SH-SY5Y (cell line): ENCODE results near the gene GTF2H2.
"Not testable (repeated sequence)": the region's sequence is repeated elsewhere in the genome, so short reads cannot be mapped to it uniquely, and the experiment has no call there.

ENCODE experiments used
- GATA2 ChIP-seq: IDR thresholded peaks from 2 replicates; pipeline ENCODE4 v1.6.1; 2011; ENCODE audit warnings: mild to moderate bottlenecking, low read depth, low read length
- GATA3 ChIP-seq: IDR thresholded peaks from 2 replicates; pipeline ENCODE4 v1.6.1; 2011; ENCODE audit warnings: low read depth, mild to moderate bottlenecking, low read length, moderate library complexity

The GTF2H2 gene

DNA sequence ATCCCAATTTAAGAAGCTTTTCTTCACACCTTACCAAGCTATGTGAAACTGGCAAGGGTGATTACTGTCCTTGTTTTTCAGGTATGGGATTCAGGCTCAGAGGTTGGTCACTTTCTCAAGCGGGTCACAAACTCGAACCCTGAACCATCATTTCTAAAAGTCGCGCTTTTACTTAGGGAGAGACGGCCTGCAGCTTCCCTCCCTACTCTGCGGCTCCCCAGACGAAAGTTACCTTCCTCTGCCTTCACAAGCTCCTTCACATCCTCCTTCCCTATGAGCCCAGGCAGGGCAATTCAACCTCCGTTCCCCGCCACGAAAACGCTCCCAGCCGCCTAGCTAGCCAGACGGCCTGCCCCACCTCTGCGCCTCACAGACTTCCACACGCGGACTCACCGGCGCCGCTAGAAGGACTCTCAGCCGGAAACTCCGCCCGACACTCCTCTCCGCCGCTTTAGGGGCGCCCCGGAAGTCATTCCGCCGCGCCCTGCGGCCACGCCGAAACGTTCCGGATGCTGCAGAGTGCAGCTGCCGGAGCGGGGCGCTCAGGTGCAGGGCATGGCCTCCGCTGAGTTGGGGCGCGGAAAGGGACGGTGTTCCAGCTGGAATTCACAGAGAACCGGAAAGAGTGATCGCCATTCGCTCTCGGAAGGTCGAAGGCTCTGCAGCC, at the start of gene GTF2H2:
Gene GTF2H2 (minus strand): TSS at position 415 of the 667 bp plus-strand sequence. CDS start 4,913 bp downstream, outside the sequence.
- TF ChIP-seq GATA2, GATA3: not testable (repeated sequence)

DNA sequence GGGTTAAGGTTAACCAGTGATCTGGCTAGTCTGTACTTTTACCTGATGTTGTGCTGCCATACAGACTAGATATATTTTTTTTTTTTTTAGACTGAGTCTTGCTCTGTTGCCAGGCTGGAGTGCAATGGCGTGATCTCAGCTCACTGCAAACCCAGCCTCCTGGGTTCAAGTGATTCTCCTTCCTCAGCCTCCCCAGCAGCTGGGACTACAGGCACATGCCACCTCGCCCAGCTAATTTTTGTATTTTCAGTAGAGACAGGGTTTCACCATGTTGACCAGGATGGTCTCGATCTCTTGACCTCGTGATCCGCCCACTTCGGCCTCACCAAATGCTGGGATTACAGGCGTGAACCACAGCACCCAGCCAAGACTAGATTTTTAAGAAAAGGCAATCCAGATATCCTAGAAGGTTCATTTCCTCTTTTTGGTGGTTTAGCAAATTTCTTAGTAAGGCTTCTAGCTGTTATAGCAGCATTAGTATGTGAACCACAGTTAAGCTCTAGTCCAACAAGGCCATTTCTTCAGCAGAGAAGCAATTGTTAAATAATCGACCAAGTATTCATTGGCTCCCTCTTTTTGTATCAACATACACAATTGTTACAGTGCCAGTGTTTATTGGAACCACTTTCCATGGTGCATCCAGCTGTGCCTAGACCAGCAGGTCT, 42.1 kb downstream of the GTF2H2 start, which contains the start of gene NAIP:
Gene NAIP (minus strand): TSS at position 51 of the 665 bp plus-strand sequence. CDS start 12,424 bp downstream, outside the sequence.
- TF ChIP-seq GATA3, GATA2: not testable (repeated sequence)

- TF ChIP-seq GATA3 = no peak
- no peak for TF ChIP-seq GATA2
These were observed 53.3 kb downstream of the GTF2H2 start for GRCh38 chr5:71014176-71014575.

- no peak for TF ChIP-seq GATA2
- TF ChIP-seq GATA3 = no peak
These were observed 53.9 kb downstream of the GTF2H2 start for GRCh38 chr5:71013575-71013974.

GRCh38 chr5:71011194-71011792, 56.2 kb downstream of the GTF2H2 start:
- TF ChIP-seq GATA2 = no peak
- no peak for TF ChIP-seq GATA3
